Breast epithelium (tissue), 3 donors: Measurements from ENCODE around the gene GGT5.

Experiments used
- POLR2A ChIP-seq: fragments of 450-650 bp; IDR thresholded peaks from one replicate; pipeline ENCODE4 v1.6.1; 2016; ENCODE audit warnings: antibody characterized with exemption, mild to moderate bottlenecking, moderate library complexity
- TF ChIP-seq, protein P1 (sequence below), 3 donors: fragments of 450-650 bp; IDR thresholded peaks; one replicate each; pipeline ENCODE4 v1.5.1; 2016 to 2017; ENCODE audit warnings: antibody characterized with exemption in 3 of 3, mild to moderate bottlenecking in 3 of 3, moderate library complexity in 3 of 3

DNA sequence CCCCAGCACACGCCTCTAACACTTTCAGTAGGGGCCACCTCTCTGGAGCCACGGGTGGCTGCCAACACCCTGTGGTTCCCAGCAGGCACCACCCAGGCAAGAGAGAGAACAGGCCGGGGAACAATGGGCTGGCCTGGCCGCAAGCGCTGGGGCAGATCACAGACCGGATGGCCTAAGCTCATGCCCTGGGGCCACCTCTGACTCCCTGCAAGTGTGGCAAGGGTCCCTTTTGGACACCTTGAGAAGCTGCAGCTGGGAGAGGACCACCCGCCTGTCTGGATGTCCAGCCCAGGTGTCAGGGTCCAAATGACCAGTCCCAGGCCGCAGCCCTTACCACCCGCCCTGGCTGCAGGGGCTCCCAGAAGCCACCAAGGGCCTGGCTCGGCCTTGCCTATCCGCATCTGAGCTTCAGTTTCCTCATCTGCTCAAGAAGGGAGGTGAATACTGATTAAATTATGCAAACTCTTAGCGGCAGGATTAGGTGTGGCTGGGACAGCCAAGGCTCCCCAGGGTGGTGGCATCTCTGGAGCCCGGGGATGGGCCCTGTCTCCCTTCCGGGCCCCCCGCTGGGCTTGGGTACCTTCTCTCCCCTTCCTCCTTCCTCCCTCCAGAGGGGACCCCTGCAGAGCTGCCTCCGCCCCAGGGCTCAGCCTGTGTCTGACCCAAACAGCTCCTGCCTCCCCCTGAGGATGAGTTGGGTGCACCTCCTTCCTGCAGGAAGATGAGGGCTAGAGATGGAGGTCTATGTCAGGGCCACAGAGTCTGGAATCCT, 64.4 kb downstream of the GGT5 start:
- TF ChIP-seq, protein P1, sequence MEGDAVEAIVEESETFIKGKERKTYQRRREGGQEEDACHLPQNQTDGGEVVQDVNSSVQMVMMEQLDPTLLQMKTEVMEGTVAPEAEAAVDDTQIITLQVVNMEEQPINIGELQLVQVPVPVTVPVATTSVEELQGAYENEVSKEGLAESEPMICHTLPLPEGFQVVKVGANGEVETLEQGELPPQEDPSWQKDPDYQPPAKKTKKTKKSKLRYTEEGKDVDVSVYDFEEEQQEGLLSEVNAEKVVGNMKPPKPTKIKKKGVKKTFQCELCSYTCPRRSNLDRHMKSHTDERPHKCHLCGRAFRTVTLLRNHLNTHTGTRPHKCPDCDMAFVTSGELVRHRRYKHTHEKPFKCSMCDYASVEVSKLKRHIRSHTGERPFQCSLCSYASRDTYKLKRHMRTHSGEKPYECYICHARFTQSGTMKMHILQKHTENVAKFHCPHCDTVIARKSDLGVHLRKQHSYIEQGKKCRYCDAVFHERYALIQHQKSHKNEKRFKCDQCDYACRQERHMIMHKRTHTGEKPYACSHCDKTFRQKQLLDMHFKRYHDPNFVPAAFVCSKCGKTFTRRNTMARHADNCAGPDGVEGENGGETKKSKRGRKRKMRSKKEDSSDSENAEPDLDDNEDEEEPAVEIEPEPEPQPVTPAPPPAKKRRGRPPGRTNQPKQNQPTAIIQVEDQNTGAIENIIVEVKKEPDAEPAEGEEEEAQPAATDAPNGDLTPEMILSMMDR (IDR thresholded peaks at IDR 0.05), result no peak
- no peak for TF ChIP-seq POLR2A
